Activated T-cell treated with anti-CD3 and anti-CD28 coated beads, Interleukin-2, amount 50 U/mL, for 1 hour (primary cell): ENCODE measurements around the gene FAM236D.
"Not testable (repeated sequence)": the region's sequence is repeated elsewhere in the genome, so short reads cannot be mapped to it uniquely, and the experiment has no call there.

ENCODE experiments used
- DNase-seq: peaks from one replicate; pipeline ENCODE4 v3.0.0-alpha.2; 2020

The FAM236D gene

GRCh38 chrX:72808110-72808509 is at the start of gene FAM236D:
Gene FAM236D (minus strand): TSS chrX:72808210. CDS start chrX:72808110, 100 bp downstream.
- DNase-seq, result not testable (repeated sequence)

GRCh38 chrX:72837532-72837931 is 29.5 kb upstream of the FAM236D start:
- not testable (repeated sequence) for DNase-seq

GRCh38 chrX:72830701-72831100 is 22.7 kb upstream of the FAM236D start:
- DNase-seq, result not testable (repeated sequence)

GRCh38 chrX:72790390-72790789 is 17.6 kb downstream of the FAM236D start:
- DNase-seq, result not testable (repeated sequence)

GRCh38 chrX:72788142-72788541 is 19.9 kb downstream of the FAM236D start:
- not testable (repeated sequence) for DNase-seq

- not testable (repeated sequence) for DNase-seq
Measured at GRCh38 chrX:72783964-72784363, 24.0 kb downstream of the FAM236D start.

GRCh38 chrX:72783365-72783936 is 24.6 kb downstream of the FAM236D start:
- not testable (repeated sequence) for DNase-seq

- not testable (repeated sequence) for DNase-seq
Measured at GRCh38 chrX:72782560-72782959, 25.4 kb downstream of the FAM236D start, which contains the start of gene FAM236B. Gene FAM236B (minus strand): TSS chrX:72782660. CDS start chrX:72782560, 100 bp downstream.

- not testable (repeated sequence) for DNase-seq
Measured at GRCh38 chrX:72778146-72778545, 29.9 kb downstream of the FAM236D start.

- DNase-seq, result not testable (repeated sequence)
Measured at GRCh38 chrX:72777467-72777790, 30.6 kb downstream of the FAM236D start.

GRCh38 chrX:72776653-72777466 is 31.1 kb downstream of the FAM236D start, which contains the start of gene DMRTC1B:
Gene DMRTC1B (plus strand): TSS chrX:72776890. CDS start chrX:72845136, 68,246 bp downstream.
- not testable (repeated sequence) for DNase-seq

GRCh38 chrX:72760454-72760853 is 47.6 kb downstream of the FAM236D start:
- DNase-seq, result not testable (repeated sequence)
